Colonic mucosa (tissue), 4 donors: ENCODE data around the gene CAPN15. TPM values are rescaled to one million over a fixed set of nuclear protein-coding genes. Genes with fewer than 3 reads are reported as not detected.
A peak's percentile ranks its signal among the peaks of the same experiment; 100 is the strongest.

Source experiments
- DNase-seq: peaks from one replicate; pipeline ENCODE4 v3.0.0-alpha.2; 2020
- H3K27ac ChIP-seq: fragments of 200-600 bp; one replicate; pipeline ENCODE4 v1.8.0; 2021
- H3K27me3 ChIP-seq: fragments of 200-600 bp; one replicate; pipeline ENCODE4 v1.8.0; 2021
- H3K36me3 ChIP-seq: fragments of 200-600 bp; one replicate; pipeline ENCODE4 v1.8.0; 2021
- H3K4me1 ChIP-seq: fragments of 200-600 bp; one replicate; pipeline ENCODE4 v1.8.0; 2021; ENCODE audit warnings: mild to moderate bottlenecking
- H3K4me3 ChIP-seq: fragments of 200-600 bp; one replicate; pipeline ENCODE4 v1.8.0; 2021
- H3K9ac ChIP-seq, 2 donors: one replicate each; pipeline ENCODE4 v1.7.0; 2013; ENCODE audit warnings: control low read depth in 2 of 2, low read depth in 2 of 2, low read length in 2 of 2
- H3K9me3 ChIP-seq: fragments of 200-600 bp; one replicate; pipeline ENCODE4 v1.8.0; 2021
- intact Hi-C: fragments of 100-400 bp; cut with DNase I; formaldehyde crosslinking; loops from one replicate; pipeline ENCODE4 v1.14.1; 2022
- microRNA-seq: library from miRNA; unstranded; fragments of <30 nt; microRNA quantifications from one replicate; pipeline ENCODE4, GENCODE V29; 2019
- total RNA-seq, 2 donors: library from RNA; stranded (reverse); fragmentation: NEBNext Ultra II Directional in 1 of 2; extraction: Animal tissue kit (Norgen Biotek cat#: 25700) in 1 of 2; gene quantifications; one replicate each; pipeline ENCODE4 v1.2.1, GENCODE V29; 2021
- TF ChIP-seq, protein P1 (sequence below): fragments of 200-600 bp; IDR thresholded peaks from one replicate; pipeline ENCODE4 v1.8.0; 2022; ENCODE audit warnings: antibody characterized with exemption, mild to moderate bottlenecking
- donor health status: healthy.
- donor health status: DM: no; HTN: no; CAD: no.
- donor health status: DM: no; HTN: no; CAD: no.

CAPN15 gene
- total RNA-seq, 2 donors from 2014 or later, result 74.6 to 139 TPM

DNA sequence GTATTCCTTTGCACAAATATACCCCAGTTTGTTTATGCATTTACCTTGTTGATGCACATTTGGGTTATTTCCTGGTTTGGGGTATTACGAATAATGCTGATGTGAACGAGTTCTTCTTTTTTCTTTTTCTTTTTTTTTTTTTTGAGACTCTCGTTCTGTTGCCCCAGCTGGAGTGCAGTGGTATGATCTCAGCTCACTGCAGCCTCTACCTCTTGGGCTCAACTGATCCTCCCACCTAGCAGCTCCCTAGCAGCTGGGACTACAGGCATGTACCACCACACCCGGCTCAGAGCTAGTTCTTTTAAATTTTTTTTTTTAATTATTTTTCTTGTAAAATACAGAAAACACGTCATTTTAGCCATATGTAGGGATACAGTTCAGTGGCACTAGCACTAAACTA, 76.4 kb downstream of the CAPN15 start:
- Histone ChIP-seq H3K9ac (no peak overlapping the region), H3K4me1 (no peaks in the 10 kb centered on the region), H3K27ac (no peak overlapping the region), H3K4me3 (no peak overlapping the region), H3K9me3 (no peaks in the 10 kb centered on the region), H3K27me3 (no peaks in the 10 kb centered on the region), H3K36me3 (no peaks in the 10 kb centered on the region)
- intact Hi-C loops, result no loop called here
- TF ChIP-seq, protein P1, sequence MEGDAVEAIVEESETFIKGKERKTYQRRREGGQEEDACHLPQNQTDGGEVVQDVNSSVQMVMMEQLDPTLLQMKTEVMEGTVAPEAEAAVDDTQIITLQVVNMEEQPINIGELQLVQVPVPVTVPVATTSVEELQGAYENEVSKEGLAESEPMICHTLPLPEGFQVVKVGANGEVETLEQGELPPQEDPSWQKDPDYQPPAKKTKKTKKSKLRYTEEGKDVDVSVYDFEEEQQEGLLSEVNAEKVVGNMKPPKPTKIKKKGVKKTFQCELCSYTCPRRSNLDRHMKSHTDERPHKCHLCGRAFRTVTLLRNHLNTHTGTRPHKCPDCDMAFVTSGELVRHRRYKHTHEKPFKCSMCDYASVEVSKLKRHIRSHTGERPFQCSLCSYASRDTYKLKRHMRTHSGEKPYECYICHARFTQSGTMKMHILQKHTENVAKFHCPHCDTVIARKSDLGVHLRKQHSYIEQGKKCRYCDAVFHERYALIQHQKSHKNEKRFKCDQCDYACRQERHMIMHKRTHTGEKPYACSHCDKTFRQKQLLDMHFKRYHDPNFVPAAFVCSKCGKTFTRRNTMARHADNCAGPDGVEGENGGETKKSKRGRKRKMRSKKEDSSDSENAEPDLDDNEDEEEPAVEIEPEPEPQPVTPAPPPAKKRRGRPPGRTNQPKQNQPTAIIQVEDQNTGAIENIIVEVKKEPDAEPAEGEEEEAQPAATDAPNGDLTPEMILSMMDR, result no peak
- no peak for DNase-seq

Small RNA genes lying within 50 kb of the gene (microRNA-seq; reads per million reads assigned to microRNA genes)
- gene MIR3176 (11.0 reads per million, percentile 17 among the genes with 10 or more reads in this experiment), gene MIR5587 (not detected)

Other genes with a start within 250 kb of the CAPN15 start
- gene ARHGDIG, start 247.1 kb upstream of the CAPN15 start, total RNA-seq, result 10 to 100 TPM in 1 of 2 donors, 1 to 10 TPM in 1; 1.8 to 20.0 TPM
- 1 to 10 TPM; 1.4 to 2.6 TPM for gene PDIA2, start 244.5 kb upstream of the CAPN15 start, total RNA-seq
- gene AXIN1, start 175.0 kb upstream of the CAPN15 start, total RNA-seq, result 10 to 100 TPM; 33.4 to 34.3 TPM
- 10 to 100 TPM; 59.4 to 75.4 TPM for gene MRPL28, start 157.2 kb upstream of the CAPN15 start, total RNA-seq
- 100 to 1,000 TPM in 1 of 2 donors, 10 to 100 TPM in 1; 99.6 to 102 TPM for gene PGAP6, start 145.7 kb upstream of the CAPN15 start, total RNA-seq
- 10 to 100 TPM; 38.3 to 63.6 TPM for gene NME4, start 130.5 kb upstream of the CAPN15 start, total RNA-seq
- 10 to 100 TPM; 31.3 to 50.2 TPM for gene DECR2, start 125.8 kb upstream of the CAPN15 start, total RNA-seq
- 10 to 100 TPM; 20.9 to 22.3 TPM for gene RAB11FIP3, start 102.1 kb upstream of the CAPN15 start, total RNA-seq
- not detected for gene PRR35, start 32.7 kb downstream of the CAPN15 start, total RNA-seq
- gene NHLRC4, start 39.3 kb downstream of the CAPN15 start, total RNA-seq, result under 1 TPM; 0.32 to 0.35 TPM
- gene PIGQ, start 42.3 kb downstream of the CAPN15 start, total RNA-seq, result 10 to 100 TPM; 25.6 to 59.3 TPM
- gene RAB40C, start 62.4 kb downstream of the CAPN15 start, total RNA-seq, result 10 to 100 TPM; 34.9 to 38.5 TPM
- 1 to 10 TPM in 1 of 2 donors, under 1 TPM in 1; 0.80 to 1.1 TPM for gene WFIKKN1, start 103.3 kb downstream of the CAPN15 start, total RNA-seq
- gene METTL26, start 108.6 kb downstream of the CAPN15 start, total RNA-seq, result 100 to 1,000 TPM in 1 of 2 donors, 10 to 100 TPM in 1; 43.7 to 102 TPM
- gene MCRIP2, start 114.1 kb downstream of the CAPN15 start, total RNA-seq, result 100 to 1,000 TPM; 132 to 158 TPM
- gene WDR90, start 121.7 kb downstream of the CAPN15 start, total RNA-seq, result 100 to 1,000 TPM in 1 of 2 donors, 10 to 100 TPM in 1; 25.1 to 122 TPM
- gene RHOT2, start 140.4 kb downstream of the CAPN15 start, total RNA-seq, result 100 to 1,000 TPM; 112 to 182 TPM
- gene RHBDL1, start 148.0 kb downstream of the CAPN15 start, total RNA-seq, result 1 to 10 TPM; 4.0 to 5.7 TPM
- gene STUB1, start 152.7 kb downstream of the CAPN15 start, total RNA-seq, result 100 to 1,000 TPM in 1 of 2 donors, 10 to 100 TPM in 1; 96.7 to 159 TPM
- 10 to 100 TPM; 40.7 to 72.1 TPM for gene JMJD8, start 156.6 kb downstream of the CAPN15 start, total RNA-seq
- 10 to 100 TPM in 1 of 2 donors, 1 to 10 TPM in 1; 8.5 to 18.8 TPM for gene WDR24, start 162.7 kb downstream of the CAPN15 start, total RNA-seq
- gene FBXL16, start 178.1 kb downstream of the CAPN15 start, total RNA-seq, result 1 to 10 TPM; 2.0 to 2.2 TPM
- 10 to 100 TPM; 23.3 to 50.0 TPM for gene METRN, start 187.4 kb downstream of the CAPN15 start, total RNA-seq
- gene ANTKMT, start 193.4 kb downstream of the CAPN15 start, total RNA-seq, result 10 to 100 TPM; 42.1 to 83.1 TPM
- gene CCDC78, start 198.7 kb downstream of the CAPN15 start, total RNA-seq, result 1 to 10 TPM in 1 of 2 donors, under 1 TPM in 1; 0.37 to 3.7 TPM
- gene HAGHL, start 199.4 kb downstream of the CAPN15 start, total RNA-seq, result 10 to 100 TPM in 1 of 2 donors, 1 to 10 TPM in 1; 2.6 to 13.0 TPM
- gene CIAO3, start 213.3 kb downstream of the CAPN15 start, total RNA-seq, result 10 to 100 TPM; 29.2 to 62.1 TPM
- 1 to 10 TPM; 1.4 to 1.8 TPM for gene MSLN, start 233.0 kb downstream of the CAPN15 start, total RNA-seq